GM12801 (cell line): ENCODE data around the gene TRIB2.

Source experiments
- TF ChIP-seq, protein P1 (sequence below): IDR thresholded peaks from one replicate; pipeline ENCODE4 v1.5.1; 2011; ENCODE audit warnings: control low read depth; ENCODE audit not compliant: insufficient read length; ENCODE audit errors: extremely low read depth

The TRIB2 gene

DNA sequence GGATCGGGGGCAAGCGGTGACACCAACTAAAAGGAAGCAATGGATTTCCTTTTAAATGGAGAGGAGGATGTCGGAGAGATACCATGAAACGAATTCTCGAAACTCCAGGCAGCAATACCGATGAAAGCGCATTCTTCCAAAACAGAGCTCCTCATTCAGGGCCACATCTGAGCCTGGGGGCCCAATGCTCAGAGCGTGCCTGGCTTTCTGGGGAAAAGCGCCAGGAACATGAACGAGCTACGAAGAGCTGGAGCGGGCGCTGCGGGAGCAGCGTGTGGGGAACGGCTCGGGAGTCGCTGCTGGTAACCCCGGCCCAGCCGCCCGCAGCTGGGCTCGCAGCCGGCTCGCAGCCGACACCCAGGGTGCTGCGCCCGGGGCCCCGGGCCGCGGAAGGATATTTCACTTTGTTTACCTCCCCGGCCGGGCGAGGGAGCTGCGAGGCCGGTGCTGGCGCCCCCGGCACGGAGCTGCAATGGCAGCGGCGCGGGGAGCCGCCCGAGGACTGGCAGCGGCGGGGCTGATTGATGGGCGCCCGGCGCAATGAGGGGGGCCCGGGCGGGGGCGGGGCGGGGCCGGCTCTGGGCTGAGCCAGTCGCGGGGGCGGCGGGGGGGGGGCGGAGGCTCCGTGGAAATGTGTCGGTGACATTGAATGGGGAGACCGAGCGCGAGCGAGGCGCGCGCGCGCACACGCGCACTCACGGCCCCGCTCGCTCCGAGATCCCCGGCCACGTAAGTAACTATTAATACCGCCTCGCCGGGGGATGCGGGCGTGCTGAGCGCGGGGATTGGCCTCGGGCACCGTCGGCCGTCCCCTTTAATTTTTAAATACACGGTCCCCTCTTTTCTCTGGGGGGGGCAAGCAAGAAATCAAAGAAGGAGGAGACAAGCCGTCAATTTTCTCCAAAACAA is at the start of gene TRIB2:
TSS of gene TRIB2 (plus strand) at position 655 of the 909 bp plus-strand sequence. CDS start 1,372 bp downstream, outside the sequence.
- TF ChIP-seq, protein P1, sequence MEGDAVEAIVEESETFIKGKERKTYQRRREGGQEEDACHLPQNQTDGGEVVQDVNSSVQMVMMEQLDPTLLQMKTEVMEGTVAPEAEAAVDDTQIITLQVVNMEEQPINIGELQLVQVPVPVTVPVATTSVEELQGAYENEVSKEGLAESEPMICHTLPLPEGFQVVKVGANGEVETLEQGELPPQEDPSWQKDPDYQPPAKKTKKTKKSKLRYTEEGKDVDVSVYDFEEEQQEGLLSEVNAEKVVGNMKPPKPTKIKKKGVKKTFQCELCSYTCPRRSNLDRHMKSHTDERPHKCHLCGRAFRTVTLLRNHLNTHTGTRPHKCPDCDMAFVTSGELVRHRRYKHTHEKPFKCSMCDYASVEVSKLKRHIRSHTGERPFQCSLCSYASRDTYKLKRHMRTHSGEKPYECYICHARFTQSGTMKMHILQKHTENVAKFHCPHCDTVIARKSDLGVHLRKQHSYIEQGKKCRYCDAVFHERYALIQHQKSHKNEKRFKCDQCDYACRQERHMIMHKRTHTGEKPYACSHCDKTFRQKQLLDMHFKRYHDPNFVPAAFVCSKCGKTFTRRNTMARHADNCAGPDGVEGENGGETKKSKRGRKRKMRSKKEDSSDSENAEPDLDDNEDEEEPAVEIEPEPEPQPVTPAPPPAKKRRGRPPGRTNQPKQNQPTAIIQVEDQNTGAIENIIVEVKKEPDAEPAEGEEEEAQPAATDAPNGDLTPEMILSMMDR, result no peak

DNA sequence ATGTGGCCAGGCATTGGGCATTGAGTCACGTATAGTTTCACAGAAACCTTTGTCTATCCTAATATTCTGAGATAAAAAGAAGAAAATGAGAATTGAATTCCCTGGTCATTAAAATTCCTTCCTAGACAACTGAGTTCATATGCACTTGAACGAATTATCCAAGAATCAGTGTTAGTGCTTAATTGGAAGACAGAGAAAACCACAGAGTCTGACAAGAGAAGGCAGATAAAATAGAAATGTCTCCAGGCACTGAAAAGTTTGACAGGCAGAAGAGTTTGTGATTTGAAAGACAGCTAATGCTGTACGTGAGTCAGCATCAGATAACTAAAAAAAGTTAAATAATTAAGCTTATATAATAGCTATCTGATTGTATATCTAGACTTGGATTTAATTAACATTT is 47.7 kb upstream of the TRIB2 start:
- TF ChIP-seq, protein P1, result no peak

DNA sequence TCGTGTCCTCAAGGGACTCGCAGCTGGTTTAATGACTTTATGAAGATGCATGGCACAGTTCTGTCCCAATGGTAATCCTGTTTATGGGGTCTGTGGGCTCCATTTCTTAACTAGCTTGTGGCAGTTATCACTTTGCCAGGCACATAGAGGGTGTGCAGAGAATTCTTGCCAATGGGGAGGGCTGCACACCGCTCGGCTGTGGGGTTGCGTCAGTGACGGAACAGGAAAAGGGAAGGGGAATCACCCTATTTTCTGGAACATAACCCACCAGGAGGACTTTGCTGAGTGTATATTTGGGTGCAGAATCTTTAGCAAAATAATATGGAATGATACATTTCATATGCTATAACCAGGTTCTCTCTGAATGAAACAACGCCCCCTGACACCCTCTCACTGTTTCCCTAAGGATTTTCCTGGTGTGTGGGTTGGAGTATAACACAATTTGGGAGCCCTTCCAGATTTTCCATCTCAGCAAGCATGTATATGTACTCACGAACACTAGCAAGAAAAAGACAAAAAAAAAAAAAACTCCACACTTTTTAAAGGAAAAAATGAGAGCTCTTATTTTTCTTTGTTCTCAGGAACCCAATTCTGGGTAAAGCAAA is 43.9 kb upstream of the TRIB2 start:
- TF ChIP-seq, protein P1, result no peak

DNA sequence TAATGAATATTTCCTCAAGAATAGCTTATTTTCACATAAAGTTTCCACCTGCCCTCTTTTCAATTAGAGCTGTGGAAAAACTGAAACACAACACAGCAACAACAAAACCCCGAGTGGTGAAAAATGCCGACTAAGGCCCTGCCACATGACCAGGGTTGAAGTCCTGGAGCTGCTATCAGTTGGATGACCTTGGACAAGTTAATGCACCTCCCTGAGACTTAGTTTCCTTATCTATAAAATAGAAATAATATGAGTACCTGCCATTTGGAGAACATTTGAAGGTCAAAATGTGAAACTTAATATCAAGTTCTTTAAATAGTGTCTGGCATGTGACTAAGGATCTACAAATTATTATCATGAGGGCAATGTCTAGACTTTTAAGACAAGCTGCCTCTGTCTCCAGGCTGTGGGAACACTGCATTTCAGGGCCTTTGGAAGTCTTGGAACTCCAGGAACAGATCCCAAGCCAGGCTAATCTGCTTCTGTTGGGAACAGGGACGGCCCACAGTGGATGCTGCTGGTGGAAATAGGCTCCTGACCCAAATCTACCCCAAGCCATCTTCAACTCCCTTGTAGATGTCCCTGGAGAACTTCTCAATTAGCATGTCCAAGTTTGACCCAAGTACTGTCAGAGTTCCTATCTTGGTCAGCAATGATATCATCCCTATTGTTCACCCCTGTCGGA is 42.0 kb upstream of the TRIB2 start:
- TF ChIP-seq, protein P1, result no peak

DNA sequence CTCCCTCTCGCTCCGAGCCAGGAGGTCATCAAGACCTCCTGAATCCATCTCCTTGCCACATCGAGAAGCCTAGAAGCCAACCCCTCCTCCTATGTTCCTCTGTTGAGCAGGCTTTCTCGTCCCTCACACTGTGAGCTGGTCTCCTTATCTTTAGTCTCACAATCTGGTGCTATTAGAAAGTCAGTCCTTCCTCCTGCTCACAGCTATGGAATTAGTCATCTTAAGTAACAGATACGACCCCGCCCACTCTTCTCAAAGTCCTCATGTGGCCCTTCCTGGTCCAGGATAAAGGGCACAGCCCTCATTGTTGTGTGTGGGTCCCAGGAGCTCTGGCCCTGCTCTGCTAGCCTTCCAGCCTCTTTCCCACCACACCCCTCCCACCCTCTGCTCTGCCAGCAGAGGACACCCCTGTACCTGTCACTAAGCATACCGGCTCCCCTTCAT is 41.4 kb upstream of the TRIB2 start:
- TF ChIP-seq, protein P1, result no peak

DNA sequence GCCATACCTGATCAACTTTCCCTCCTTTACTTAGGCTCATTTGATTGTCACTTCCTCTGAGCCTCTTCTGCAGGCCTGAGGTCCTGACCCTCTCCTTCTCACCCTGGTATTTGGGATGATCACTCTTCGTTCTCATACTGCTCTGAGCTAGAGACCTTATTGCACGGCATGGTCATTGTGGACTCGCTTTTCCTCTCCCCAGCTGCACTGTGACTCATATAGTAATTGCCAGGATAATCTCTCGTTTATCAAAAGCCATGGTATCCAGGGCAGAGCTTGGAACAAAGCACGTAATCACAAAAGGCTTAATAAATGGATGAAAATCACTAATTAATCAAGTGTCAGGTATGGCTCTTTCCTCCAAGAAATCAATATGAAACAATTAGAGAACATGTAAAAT is 40.9 kb upstream of the TRIB2 start:
- TF ChIP-seq, protein P1, result no peak

DNA sequence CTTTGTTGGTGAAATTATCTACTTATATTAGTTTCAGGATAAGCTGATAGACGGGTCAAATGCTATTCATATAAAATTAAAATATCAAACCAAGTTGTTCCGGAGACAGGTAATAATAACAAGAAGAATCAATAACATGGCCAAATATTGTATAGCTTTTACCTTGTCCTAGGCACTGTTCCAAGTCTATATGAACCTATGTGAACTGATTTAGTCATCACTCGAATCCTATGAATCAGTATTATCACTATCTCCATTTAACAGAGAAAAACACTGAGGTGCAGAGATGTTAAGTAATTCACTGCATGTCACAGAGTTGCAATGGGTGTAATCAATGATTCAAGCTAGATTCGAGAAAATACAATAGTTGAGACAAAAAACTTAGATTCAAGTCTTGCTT is 40.0 kb upstream of the TRIB2 start:
- TF ChIP-seq, protein P1, result no peak
